Ovary (tissue), 3 donors: ENCODE results near the gene GRID2.

ENCODE experiments used
- CTCF ChIP-seq, 3 donors: fragments of 450-650 bp in 2 of 3; fragments of 200-600 bp in 1 of 3; IDR thresholded peaks; one replicate each; pipeline versions ENCODE4 v1.5.1 to v1.8.0; 2016 to 2022; ENCODE audit warnings: antibody characterized with exemption in 3 of 3, mild to moderate bottlenecking in 1 of 3
- POLR2A ChIP-seq: fragments of 450-650 bp; IDR thresholded peaks from one replicate; pipeline ENCODE4 v1.6.1; 2017; ENCODE audit warnings: antibody characterized with exemption, mild to moderate bottlenecking, moderate library complexity
- donor health status: DM: no; HTN: no; CAD: no.

GRCh38 chr4:93501946-93502345, 1198.2 kb downstream of the GRID2 start:
- no peak for TF ChIP-seq CTCF (IDR thresholded peaks at IDR 0.05)
- TF ChIP-seq POLR2A, result no peak
